SH-SY5Y (cell line): Measurements from ENCODE around the gene SF3B2.

Experiments
- GATA2 ChIP-seq: IDR thresholded peaks from 2 replicates; pipeline ENCODE4 v1.6.1; 2011; ENCODE audit warnings: mild to moderate bottlenecking, low read depth, low read length
- GATA3 ChIP-seq: IDR thresholded peaks from 2 replicates; pipeline ENCODE4 v1.6.1; 2011; ENCODE audit warnings: low read depth, mild to moderate bottlenecking, low read length, moderate library complexity

The SF3B2 gene

DNA sequence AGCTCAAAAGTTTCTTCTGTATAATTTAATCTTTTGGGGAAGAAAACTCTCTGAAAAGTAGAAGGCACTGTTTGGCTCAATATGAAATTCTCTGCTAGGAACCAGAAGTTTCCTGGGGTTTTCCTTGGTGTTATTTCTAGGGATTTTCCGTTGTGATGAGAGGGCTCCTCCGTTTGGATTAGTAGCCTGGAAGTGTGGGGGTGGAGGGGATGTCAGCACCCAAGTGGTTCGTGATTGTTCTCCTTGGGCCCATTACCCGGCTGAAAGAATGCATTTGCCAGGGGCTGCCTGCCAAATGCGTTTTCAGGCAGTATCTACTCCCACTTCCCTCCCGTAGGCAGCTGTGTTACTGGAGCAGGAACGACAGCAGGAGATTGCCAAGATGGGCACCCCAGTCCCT lies 4.3 kb downstream of the SF3B2 start:
- TF ChIP-seq GATA2 (no peak), GATA3 (no peak)

DNA sequence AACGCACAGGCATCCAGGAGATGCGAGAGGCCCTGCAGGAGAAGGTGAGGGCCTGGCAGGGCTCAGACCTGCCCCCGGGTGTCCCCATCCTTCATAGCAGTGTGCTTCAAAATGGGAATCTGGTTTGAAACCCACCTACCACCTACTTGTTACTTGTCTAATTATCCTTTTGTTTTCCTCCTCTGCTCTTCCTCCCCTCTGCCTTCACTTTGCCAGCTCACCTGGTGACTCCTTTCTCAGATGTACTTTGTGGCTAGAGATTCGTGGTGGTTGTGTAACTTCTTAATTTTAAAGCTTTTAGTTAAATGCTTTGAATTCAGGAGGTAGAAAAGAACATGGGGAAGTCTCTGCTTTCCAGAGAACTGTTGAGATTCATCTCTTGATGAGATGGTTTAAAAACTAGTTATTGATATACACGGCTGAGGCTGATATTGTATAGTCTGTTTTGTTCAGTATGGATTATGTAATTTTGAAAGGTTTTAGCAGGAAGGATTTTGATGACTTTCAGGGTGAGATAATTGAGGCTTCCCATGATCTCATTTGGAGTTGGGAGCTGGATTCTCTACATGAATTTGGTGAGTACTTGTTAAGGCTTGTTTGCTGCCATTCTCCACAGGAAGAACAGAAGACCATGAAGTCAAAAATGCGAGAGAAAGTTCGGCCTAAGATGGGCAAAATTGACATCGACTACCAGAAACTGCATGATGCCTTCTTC lies 8.0 kb downstream of the SF3B2 start:
- TF ChIP-seq GATA3, result no peak
- no peak for TF ChIP-seq GATA2

DNA sequence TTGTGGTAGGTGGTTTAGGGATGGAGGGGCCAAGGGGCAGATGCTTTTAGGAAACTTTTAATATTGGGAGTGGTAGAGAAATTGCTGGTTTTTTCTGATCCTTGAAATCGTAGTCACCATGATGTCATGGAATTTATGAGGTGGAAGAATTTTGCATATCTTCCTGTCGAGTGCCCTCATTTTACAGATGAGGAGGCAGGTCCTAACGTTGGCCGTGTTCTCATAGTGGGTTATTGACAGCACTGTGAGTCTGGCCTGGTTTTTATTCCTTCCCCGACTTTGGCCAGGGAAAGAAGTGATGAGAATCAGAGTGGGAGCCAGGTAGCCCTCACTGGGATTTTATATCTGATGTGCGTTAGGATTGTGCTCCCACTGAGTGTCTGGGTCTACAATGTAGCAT lies 9.1 kb downstream of the SF3B2 start:
- TF ChIP-seq GATA3 (no peak), GATA2 (no peak)

DNA sequence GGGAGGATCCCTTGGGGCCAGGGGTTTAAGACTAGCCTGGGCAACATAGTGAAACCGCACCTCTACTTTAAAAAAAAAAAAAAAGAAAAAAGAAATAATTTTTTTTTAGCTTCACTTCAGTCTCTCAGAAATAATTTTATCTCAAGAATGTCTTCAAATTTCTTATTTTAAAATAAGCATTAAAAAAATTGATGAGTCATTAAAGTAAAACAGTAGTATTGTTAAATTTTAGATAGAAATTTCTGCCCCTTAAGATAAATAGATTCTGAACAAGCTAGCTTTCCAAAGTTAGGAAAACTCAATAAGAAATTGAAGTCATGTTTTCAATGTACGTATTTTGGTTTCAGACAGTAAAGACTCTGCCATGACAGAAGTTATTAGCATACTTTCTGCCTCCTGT lies 10.2 kb downstream of the SF3B2 start:
- TF ChIP-seq GATA3 (no peak), GATA2 (no peak)

DNA sequence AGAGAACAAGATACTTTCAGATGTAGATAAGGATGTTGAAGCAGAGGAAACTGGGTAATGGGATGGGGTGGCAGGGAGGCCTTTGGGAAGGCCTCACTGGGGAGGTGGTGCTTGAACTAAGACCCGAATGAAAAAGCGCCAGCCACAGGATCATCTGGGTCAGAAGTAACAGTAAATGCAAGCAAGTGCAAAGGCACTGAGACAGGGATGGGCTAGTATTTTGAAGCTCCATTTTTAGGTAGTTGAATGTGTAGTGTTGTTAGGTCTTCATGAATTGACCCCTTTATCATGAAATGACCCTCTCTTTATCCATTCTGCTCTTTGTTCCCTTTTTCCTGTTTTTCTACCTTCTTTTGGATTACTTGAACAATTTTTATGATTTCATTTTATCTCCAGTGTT lies 11.7 kb downstream of the SF3B2 start:
- TF ChIP-seq GATA3, result no peak
- no peak for TF ChIP-seq GATA2

DNA sequence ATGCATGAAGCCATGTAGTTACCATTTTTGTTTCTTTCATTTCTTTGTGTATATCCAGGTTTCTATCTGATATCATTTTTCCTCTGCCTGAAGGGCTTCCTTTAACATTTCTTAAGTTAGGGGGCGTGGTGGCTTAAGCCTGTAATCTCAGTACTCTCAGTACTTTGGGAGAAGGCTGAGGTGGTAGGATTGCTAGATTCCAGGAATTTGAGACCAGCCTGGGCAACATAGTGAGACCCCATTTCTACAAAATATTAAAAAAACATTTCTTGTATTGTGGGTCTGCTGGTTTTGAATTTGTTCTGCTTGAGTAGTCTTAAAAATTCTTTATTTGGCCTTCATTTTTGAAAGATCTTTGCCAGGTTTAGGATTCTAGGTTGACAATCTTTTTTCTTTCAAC lies 12.4 kb downstream of the SF3B2 start:
- TF ChIP-seq GATA3 (no peak), GATA2 (no peak)

DNA sequence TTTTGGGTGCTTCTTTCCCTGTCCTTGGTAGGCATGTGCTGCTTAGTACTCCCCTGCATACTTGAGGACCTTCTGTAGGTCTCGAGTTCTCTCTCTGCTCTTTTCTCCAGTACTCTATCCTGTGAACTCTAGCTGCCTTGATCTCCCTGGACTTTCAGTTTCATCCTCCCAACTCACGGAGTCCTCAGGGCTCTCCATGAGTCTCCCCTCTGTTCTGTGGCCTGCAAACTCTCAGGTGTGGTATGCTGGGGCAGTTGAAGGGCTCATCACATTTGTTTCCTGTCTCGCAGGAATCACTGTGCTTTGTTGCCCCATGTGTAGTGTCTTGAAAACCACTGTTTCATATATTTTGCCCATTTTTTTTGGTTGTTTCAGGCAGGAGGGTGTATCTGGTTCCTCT lies 14.6 kb downstream of the SF3B2 start:
- TF ChIP-seq GATA3, result no peak
- no peak for TF ChIP-seq GATA2

DNA sequence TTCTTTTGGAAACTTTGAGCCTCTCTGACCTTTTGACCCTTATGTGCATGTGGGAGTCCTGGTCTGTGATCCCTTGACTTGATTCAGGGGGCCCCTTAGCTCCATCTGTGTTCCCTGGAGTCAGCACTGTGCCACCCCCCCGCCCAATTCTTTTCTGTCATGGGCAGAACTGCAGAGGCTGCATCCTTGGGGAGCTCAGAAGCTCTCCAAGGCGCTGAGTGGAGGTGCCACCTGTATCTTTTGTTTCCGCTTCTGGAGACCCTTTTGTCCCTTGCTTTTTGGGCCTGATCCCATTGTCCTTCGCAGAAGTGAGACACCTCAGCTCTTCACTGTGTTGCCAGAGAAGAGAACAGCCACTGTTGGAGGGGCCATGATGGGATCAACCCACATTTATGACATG lies 15.5 kb downstream of the SF3B2 start:
- TF ChIP-seq GATA2, result no peak

DNA sequence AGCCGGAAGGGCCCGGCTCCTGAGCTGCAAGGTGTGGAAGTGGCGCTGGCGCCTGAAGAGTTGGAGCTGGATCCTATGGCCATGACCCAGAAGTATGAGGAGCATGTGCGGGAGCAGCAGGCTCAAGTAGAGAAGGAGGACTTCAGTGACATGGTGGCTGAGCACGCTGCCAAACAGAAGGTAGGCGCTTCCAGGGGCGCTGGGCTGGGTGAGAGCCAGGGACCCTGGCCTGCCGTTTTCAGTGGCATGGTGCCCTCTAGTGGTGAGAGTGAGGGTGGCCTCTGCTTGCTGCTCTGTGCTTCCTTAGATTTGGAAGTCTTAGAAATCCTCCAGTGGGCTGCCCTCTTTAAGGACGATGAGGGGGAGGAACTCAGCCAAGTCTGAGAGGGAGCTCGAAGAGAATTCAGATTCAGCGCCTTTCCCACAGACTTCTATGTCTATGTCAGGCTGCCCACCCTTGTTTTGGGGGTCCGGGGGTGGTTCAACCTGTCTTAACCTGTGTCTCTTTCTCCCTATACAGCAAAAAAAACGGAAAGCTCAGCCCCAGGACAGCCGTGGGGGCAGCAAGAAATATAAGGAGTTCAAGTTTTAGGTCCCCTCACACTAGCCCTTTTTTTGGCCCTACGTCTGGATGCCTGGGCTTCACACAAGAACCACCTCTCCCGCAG lies 16.1 kb downstream of the SF3B2 start:
- TF ChIP-seq GATA2 (no peak), GATA3 (no peak)

DNA sequence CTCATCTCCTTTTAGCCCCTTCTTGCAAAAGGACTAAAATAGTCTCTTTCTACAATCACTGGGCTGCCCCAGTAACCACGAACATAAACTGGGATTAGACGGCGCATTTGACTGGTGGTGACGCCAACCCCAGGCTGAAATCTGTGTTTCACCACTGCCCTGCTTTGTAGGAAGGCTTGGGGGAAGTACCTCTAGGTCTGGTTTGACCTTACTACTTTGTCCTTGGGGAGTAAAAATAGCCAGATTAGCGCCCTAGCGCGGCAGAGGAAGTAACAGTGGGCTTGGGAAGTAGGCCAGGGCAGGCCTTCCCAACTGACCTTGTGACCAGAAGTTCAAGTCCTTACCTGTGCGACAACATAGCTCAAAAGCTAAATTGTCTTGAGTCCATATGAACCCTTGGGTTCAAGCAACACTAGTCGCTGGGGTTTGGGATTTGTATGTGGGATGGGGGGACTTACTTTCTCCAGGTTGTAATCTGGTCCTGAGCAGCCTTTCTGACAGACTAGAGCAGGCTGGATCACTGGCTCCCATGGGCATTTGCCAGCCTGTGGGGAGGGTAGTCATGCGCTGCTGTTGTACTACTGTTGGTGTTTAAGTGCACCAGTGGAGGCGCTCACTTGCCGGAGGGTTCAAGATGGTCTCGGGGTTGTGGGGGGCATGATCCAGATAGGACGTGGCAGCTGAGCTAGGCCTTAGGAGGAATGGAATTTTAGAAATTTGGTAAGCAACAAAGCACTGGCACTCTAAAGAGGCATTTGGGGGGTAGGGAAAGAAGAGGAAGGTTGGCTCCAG lies 17.0 kb downstream of the SF3B2 start:
- TF ChIP-seq GATA2 (no peak), GATA3 (no peak)

DNA sequence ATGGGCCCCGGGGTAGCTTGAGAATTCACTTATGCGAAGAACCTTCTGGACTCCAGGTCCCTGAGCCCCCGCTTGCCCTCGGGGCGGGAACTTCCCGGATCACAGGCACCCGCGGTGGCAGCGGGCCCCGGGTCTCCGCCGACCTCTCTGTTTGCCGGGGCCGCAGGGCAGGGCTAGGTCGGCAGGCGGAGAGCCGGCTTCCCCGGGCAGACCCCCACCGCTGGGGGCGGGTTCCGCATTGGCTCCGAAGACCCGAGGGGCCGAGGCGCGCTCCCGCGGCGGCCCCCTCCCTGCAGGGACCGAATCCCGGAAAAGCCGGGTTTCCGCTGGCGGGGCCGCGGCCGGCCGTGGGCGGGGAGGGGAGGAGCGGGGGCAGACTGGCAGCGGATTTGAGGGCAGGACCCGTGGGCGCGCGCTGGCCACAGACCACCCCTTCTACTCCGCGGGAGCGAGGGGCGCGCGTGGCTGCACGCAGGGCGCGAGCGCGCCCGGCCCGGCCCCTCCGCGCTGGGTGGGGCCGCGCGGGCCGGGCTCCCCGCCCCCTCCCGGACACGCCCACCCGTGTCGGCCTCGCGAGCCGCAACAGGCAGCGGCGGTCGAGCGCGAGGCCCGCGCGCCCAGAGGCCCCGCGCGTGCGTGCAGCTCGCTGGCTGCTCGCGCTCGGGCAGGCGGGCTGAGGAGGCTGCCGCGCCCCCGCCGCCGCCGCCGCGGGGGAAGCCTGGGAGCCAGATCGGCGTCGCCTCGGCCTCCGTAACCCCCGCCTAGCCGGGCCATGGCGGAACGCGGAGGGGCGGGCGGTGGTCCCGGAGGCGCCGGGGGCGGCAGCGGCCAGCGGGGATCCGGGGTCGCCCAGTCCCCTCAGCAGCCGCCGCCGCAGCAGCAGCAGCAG lies 17.8 kb downstream of the SF3B2 start, which contains the start of gene PACS1:
Gene PACS1, plus strand, starts transcription at position 558 of the 889 bp plus-strand sequence. Its CDS starts 215 bp downstream, at position 773.
- no peak for TF ChIP-seq GATA2
- TF ChIP-seq GATA3, result no peak

DNA sequence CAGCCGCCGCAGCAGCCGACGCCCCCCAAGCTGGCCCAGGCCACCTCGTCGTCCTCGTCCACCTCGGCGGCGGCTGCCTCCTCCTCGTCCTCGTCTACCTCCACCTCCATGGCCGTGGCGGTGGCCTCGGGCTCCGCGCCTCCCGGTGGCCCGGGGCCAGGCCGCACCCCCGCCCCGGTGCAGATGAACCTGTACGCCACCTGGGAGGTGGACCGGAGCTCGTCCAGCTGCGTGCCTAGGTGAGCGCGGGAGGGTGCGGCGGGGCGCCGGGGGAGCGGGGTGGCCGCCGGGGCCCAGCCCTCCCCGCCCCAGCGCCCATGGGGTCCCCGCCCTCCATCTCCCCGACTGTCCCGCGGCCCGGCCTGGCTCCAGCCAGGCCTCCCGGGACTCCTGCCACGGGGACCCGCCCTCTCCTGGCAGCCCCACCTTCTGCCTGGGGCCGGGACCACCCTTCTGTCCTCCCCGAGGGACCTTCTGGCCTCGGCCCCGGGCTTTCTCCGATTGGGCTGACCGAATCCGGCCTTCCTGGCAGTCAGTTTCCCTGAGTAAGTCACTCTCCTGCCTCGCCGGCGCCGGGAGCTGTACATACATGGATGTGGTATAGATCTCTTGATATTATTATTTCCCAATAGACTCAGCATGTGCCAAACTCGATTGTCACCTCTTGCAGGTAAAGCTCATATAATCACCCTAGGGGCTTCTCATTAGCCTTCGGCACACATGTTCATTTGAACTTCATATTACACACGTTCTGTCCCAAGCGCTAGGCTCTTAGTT lies 18.6 kb downstream of the SF3B2 start:
- TF ChIP-seq GATA3, result no peak
- TF ChIP-seq GATA2, result no peak

DNA sequence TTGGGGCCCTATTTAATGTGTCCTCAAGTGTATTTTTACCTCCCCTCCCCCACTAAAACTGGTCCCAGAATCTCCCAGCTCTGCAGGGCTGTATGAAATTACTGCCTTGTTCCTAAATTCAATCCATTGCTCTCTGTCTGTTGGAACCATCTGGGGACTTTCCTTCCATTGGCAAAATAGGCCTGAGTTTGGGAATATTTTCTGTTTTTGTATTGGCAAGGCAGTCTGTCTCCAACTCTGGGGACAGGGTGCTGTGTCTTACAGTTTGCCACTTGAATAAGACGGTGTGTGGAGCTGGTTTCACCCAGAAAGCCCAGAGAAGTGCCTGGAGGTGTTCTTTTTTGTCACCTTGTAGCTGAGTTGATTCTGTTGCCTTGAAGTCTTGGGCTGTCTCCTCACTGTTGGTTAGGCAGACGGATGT lies 19.2 kb downstream of the SF3B2 start:
- TF ChIP-seq GATA3, result no peak
- TF ChIP-seq GATA2, result no peak
